ENCODE measurements around the gene EVA1B.

DNA sequence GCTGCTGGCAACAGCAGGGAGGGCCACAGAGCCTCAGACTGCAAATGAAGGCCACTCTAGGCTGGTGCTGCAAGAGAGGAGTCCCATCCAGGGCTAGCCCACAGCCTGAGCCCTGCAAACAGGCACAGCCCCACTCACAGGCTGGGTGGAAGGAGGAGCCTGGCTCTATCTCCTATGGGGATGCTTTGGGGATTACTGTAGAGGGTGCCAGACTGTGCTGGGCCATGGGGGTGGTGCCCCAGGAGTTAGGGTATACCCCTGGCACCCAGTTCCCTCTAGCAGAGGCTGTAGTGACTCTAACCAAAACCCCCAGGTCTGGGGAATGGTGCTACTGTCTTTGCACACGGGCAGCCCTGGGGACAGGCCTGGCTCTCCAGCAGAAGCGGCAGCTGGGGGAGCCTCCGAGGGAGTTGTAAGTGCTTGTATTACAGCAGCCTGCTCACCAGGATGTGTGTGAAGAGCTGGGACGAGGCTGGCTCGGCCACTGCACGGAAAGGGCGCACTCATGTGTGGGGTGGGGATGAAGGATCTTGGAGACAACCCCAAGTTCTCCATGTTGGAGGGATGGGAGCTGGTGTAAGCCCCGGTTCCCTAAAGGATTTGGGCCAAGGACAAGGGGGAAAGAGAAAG, 23.4 kb upstream of the EVA1B start:
- TF ChIP-seq EZH2 (IDR thresholded peaks at IDR 0.05; ENCODE audit: borderline replicate concordance, low read depth, low read length, severe bottlenecking) = no peak
- TF ChIP-seq, protein P1, sequence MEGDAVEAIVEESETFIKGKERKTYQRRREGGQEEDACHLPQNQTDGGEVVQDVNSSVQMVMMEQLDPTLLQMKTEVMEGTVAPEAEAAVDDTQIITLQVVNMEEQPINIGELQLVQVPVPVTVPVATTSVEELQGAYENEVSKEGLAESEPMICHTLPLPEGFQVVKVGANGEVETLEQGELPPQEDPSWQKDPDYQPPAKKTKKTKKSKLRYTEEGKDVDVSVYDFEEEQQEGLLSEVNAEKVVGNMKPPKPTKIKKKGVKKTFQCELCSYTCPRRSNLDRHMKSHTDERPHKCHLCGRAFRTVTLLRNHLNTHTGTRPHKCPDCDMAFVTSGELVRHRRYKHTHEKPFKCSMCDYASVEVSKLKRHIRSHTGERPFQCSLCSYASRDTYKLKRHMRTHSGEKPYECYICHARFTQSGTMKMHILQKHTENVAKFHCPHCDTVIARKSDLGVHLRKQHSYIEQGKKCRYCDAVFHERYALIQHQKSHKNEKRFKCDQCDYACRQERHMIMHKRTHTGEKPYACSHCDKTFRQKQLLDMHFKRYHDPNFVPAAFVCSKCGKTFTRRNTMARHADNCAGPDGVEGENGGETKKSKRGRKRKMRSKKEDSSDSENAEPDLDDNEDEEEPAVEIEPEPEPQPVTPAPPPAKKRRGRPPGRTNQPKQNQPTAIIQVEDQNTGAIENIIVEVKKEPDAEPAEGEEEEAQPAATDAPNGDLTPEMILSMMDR (IDR thresholded peaks at IDR 0.05; ENCODE audit: borderline replicate concordance, extremely low read depth, low read length, poor library complexity, severe bottlenecking) = no peak

All from DND-41 (cell line).